HCT116 (cell line): Measurements from ENCODE around the gene CHD2. TPM values are rescaled to one million over a fixed set of nuclear protein-coding genes. Genes with fewer than 3 reads are reported as not detected.

ENCODE experiments used
- ATAC-seq: fragments of 200-7000 bp; cut with Tn5 transposase; 2 replicates; pipeline ENCODE4 v1.9.1; 2020; ENCODE audit warnings: mild to moderate bottlenecking, moderate library complexity
- BruUV-seq: library from RNA; stranded (reverse); fragments of 400-500 nt; replicated peaks from 2 replicates; lab custom pipeline; 2021; lab: Mats Ljungman, UMichigan
- CTCF ChIA-PET: fragments of 300-600 bp; sonication (Branson Sonifier 250); formaldehyde crosslinking; loops from one replicate; lab custom pipeline; 2021; ENCODE audit warnings: antibody characterized with exemption; lab: Charles Lee
- POLR2A ChIA-PET: fragments of 300-600, 350-600 bp; sonication (Branson Sonifier 250); formaldehyde crosslinking; loops from one replicate; lab custom pipeline; 2021; ENCODE audit warnings: antibody characterized with exemption; lab: Charles Lee
- RAD21 ChIA-PET, 2 experiments: fragments of 300-600 bp; sonication (Branson Sonifier 250); formaldehyde crosslinking; loops; one replicate each; lab custom pipeline; 2023; ENCODE audit warnings: low total read pairs in 2 of 2; ENCODE audit not compliant: uncharacterized antibody in 2 of 2, unreplicated experiment in 2 of 2, low non-redundant PET in 1 of 2; lab: Charles Lee
- DNase-seq: peaks from one replicate; pipeline ENCODE4 v3.0.0-alpha.2; 2010; ENCODE audit warnings: low read depth, low spot score
- H2AFZ ChIP-seq: fragments of 200-600 bp; shearing (Covaris generic), sonication (generic); 2 replicates; pipeline ENCODE4 v1.6.1; 2017; ENCODE audit warnings: low read depth, mixed run types, mixed read lengths, antibody characterized with exemption, low read length; ENCODE audit not compliant: poor library complexity, severe bottlenecking
- H3K27ac ChIP-seq: 2 replicates; pipeline ENCODE4 v1.5.1; 2012; ENCODE audit warnings: low read depth, low read length
- H3K27me3 ChIP-seq: fragments of 200-600 bp; sonication (generic); 2 replicates; pipeline ENCODE4 v1.6.1; 2016; ENCODE audit warnings: mixed run types, low read length, mixed read lengths; ENCODE audit not compliant: insufficient read depth
- H3K36me3 ChIP-seq, 2 experiments: fragments of 200-500 bp in 1 of 2; fragments of 200-600 bp in 1 of 2; sonication (Bioruptor generic) in 1 of 2; sonication (generic) in 1 of 2; 2 replicates each; pipeline versions ENCODE4 v1.5.1 to v1.6.1; 2014 to 2016; ENCODE audit warnings: low read length in 2 of 2, inconsistent platforms in 1 of 2, mixed read lengths in 1 of 2, mixed run types in 1 of 2; ENCODE audit not compliant: insufficient read depth in 2 of 2, control insufficient read depth in 1 of 2
- H3K4me1 ChIP-seq, 2 experiments: fragments of 200-600 bp in 1 of 2; sonication (generic) in 1 of 2; 2 replicates each; pipeline versions ENCODE4 v1.5.1 to v1.6.1; 2012 to 2017; ENCODE audit warnings: low read length in 2 of 2, inconsistent platforms in 1 of 2, mild to moderate bottlenecking in 1 of 2, mixed read lengths in 1 of 2, mixed run types in 1 of 2, moderate library complexity in 1 of 2; ENCODE audit not compliant: insufficient read depth in 2 of 2, control insufficient read depth in 1 of 2
- H3K4me2 ChIP-seq: fragments of 200-600 bp; sonication (generic); 2 replicates; pipeline ENCODE4 v1.6.1; 2017; ENCODE audit warnings: mixed run types, low read length, mixed read lengths
- H3K4me3 ChIP-seq, 2 experiments: fragments of 200-600 bp in 1 of 2; sonication (generic) in 1 of 2; replicated peaks in 1 of 2; 2 replicates each; pipeline ENCODE4 v1.5.1; 2011 to 2016; ENCODE audit warnings: low read length in 2 of 2, control low read depth in 1 of 2, low read depth in 1 of 2, mild to moderate bottlenecking in 1 of 2, mixed read lengths in 1 of 2, mixed run types in 1 of 2
- H3K79me2 ChIP-seq: fragments of 200-600 bp; sonication (generic); 2 replicates; pipeline ENCODE4 v1.6.1; 2017; ENCODE audit warnings: mild to moderate bottlenecking, mixed run types, low read length, moderate library complexity, mixed read lengths; ENCODE audit not compliant: insufficient read depth
- H3K9ac ChIP-seq: fragments of 200-600 bp; sonication (generic); 2 replicates; pipeline ENCODE4 v1.6.1; 2016; ENCODE audit warnings: low read length, mixed read lengths
- H3K9me2 ChIP-seq: fragments of 200-600 bp; sonication (generic), shearing (Covaris generic); 2 replicates; pipeline ENCODE4 v1.6.1; 2017; ENCODE audit warnings: mixed run types, mild to moderate bottlenecking, moderate library complexity; ENCODE audit not compliant: insufficient read depth
- H3K9me3 ChIP-seq, 2 experiments: fragments of 200-500 bp in 1 of 2; fragments of 200-600 bp in 1 of 2; sonication (Bioruptor generic) in 1 of 2; sonication (generic) in 1 of 2; 2 replicates each; pipeline ENCODE4 v1.6.1; 2014 to 2017; ENCODE audit warnings: low read length in 2 of 2, mixed read lengths in 2 of 2, inconsistent platforms in 1 of 2, low read depth in 1 of 2, mild to moderate bottlenecking in 1 of 2, mixed run types in 1 of 2, moderate library complexity in 1 of 2; ENCODE audit not compliant: control insufficient read depth in 1 of 2, insufficient read depth in 1 of 2
- H4K20me1 ChIP-seq: fragments of 200-600 bp; sonication (generic), shearing (Covaris generic); 2 replicates; pipeline ENCODE4 v1.6.1; 2017; ENCODE audit warnings: mixed run types, mild to moderate bottlenecking, moderate library complexity; ENCODE audit not compliant: insufficient read depth
- EZH2 ChIP-seq: fragments of 200-600 bp; sonication (generic); IDR thresholded peaks from 2 replicates; pipeline ENCODE4 v1.6.1; 2017; ENCODE audit warnings: antibody characterized with exemption, mixed run types
- EZH2phosphoT487 ChIP-seq: fragments of 200-600 bp; IDR thresholded peaks from 2 replicates; pipeline ENCODE4 v1.6.1; 2018; ENCODE audit warnings: antibody characterized with exemption, borderline replicate concordance
- MAX ChIP-seq: IDR thresholded peaks from 2 replicates; pipeline ENCODE4 v1.6.1; 2012
- POLR2AphosphoS5 ChIP-seq: IDR thresholded peaks from 2 replicates; pipeline ENCODE4 v1.6.1; 2011; ENCODE audit warnings: mild to moderate bottlenecking, low read depth, low read length, moderate library complexity
- SIN3A ChIP-seq: IDR thresholded peaks from 2 replicates; pipeline ENCODE4 v1.6.1; 2012; ENCODE audit warnings: low read depth
- SP1 ChIP-seq: IDR thresholded peaks from 2 replicates; pipeline ENCODE4 v1.6.1; 2012; ENCODE audit warnings: low read depth
- SRF ChIP-seq: IDR thresholded peaks from 2 replicates; pipeline ENCODE4 v1.6.1; 2012; ENCODE audit warnings: low read depth
- TCF7L2 ChIP-seq: IDR thresholded peaks from 2 replicates; pipeline ENCODE4 v1.7.0; 2011; ENCODE audit warnings: borderline replicate concordance, inconsistent platforms; ENCODE audit not compliant: insufficient read depth, insufficient read length; ENCODE audit errors: extremely low read depth
- YY1 ChIP-seq: IDR thresholded peaks from 2 replicates; pipeline ENCODE4 v1.6.1; 2011; ENCODE audit warnings: low read length, low read depth, moderate library complexity, mild to moderate bottlenecking; ENCODE audit not compliant: insufficient replicate concordance; ENCODE audit errors: extremely low read depth
- ZFX ChIP-seq: fragments of 450-650 bp; IDR thresholded peaks from 2 replicates; pipeline ENCODE4 v1.6.1; 2017
- intact Hi-C: fragments of 100-400 bp; cut with micrococcal nuclease; formaldehyde crosslinking; loops from 2 replicates; pipeline ENCODE4 v1.10.0; 2022
- total RNA-seq: library from RNA; stranded (reverse); gene quantifications from one replicate; pipeline ENCODE4 v1.2.1, GENCODE V29; 2021; ENCODE audit not compliant: unreplicated experiment
- TF ChIP-seq, protein P1 (sequence below), 3 experiments: fragments of 200-600 bp in 1 of 3; sonication (generic) in 1 of 3; IDR thresholded peaks in 2 of 3; conservative IDR thresholded peaks in 1 of 3; 2 replicates each; pipeline ENCODE4 v1.5.1; 2012 to 2017; ENCODE audit warnings: low read depth in 2 of 3, low read length in 2 of 3, antibody characterized with exemption in 1 of 3, borderline replicate concordance in 1 of 3, control low read depth in 1 of 3, mild to moderate bottlenecking in 1 of 3, mixed read lengths in 1 of 3, mixed run types in 1 of 3, moderate library complexity in 1 of 3; ENCODE audit not compliant: insufficient read depth in 1 of 3
- TF ChIP-seq, protein P2 (sequence below): IDR thresholded peaks from 2 replicates; pipeline ENCODE4 v1.6.1; 2011; ENCODE audit warnings: mild to moderate bottlenecking, low read length, moderate library complexity; ENCODE audit not compliant: insufficient replicate concordance; ENCODE audit errors: extremely low read depth

CHD2 gene
- total RNA-seq, 1 experiment from 2014 or later: 116 TPM

- H3K27ac ChIP-seq: no peak overlapping the region
- H3K9me3 ChIP-seq: no peaks in the 10 kb centered on the region
- no peak for DNase-seq
- RAD21 ChIA-PET: no interaction called here
- no TSS peak for BruUV-seq
- 0 out of 2 replicates have a peak, but pooled peaks cover 5% of the 10 kb centered on the region for H4K20me1 ChIP-seq
- TF ChIP-seq, protein P1, sequence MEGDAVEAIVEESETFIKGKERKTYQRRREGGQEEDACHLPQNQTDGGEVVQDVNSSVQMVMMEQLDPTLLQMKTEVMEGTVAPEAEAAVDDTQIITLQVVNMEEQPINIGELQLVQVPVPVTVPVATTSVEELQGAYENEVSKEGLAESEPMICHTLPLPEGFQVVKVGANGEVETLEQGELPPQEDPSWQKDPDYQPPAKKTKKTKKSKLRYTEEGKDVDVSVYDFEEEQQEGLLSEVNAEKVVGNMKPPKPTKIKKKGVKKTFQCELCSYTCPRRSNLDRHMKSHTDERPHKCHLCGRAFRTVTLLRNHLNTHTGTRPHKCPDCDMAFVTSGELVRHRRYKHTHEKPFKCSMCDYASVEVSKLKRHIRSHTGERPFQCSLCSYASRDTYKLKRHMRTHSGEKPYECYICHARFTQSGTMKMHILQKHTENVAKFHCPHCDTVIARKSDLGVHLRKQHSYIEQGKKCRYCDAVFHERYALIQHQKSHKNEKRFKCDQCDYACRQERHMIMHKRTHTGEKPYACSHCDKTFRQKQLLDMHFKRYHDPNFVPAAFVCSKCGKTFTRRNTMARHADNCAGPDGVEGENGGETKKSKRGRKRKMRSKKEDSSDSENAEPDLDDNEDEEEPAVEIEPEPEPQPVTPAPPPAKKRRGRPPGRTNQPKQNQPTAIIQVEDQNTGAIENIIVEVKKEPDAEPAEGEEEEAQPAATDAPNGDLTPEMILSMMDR (IDR thresholded peaks at IDR 0.05 in 2 of 3, conservative IDR thresholded peaks at IDR 0.05 in 1 of 3; ENCODE audit: borderline replicate concordance in 1 of 3, insufficient read depth in 1 of 3, low read depth in 2 of 3, low read length in 2 of 3): no peak
- TF ChIP-seq, all 23 proteins: peak for 0
- no peak overlapping the region for H2AFZ ChIP-seq
- H3K4me1 ChIP-seq: no peaks in the 10 kb centered on the region
- H3K27me3 ChIP-seq: no peaks in the 10 kb centered on the region
- ATAC-seq: no peak
- POLR2A ChIA-PET: no interaction called here
- intact Hi-C loops: no loop called here
- H3K4me2 ChIP-seq: no peak overlapping the region
- CTCF ChIA-PET: no interaction called here
- H3K9me2 ChIP-seq: no peaks in the 10 kb centered on the region
- H3K9ac ChIP-seq: no peak overlapping the region
- H3K36me3 ChIP-seq: peaks cover 72 to 75% of the 10 kb centered on the region in 2 experiments
- H3K79me2 ChIP-seq: peaks cover 77% of the 10 kb centered on the region
- no peak overlapping the region for H3K4me3 ChIP-seq
Observed at GRCh38 chr15:92971713-92972112, 71.6 kb downstream of the CHD2 start.

- intact Hi-C loops: no loop called here
- H3K9me3 ChIP-seq: no peaks in the 10 kb centered on the region
- H3K9me2 ChIP-seq: no peaks in the 10 kb centered on the region
- no TSS peak for BruUV-seq
- H3K27me3 ChIP-seq: no peaks in the 10 kb centered on the region
- no peak overlapping the region for H3K4me2 ChIP-seq
- H2AFZ ChIP-seq: no peak overlapping the region
- POLR2A ChIA-PET: no interaction called here
- TF ChIP-seq, protein P2, sequence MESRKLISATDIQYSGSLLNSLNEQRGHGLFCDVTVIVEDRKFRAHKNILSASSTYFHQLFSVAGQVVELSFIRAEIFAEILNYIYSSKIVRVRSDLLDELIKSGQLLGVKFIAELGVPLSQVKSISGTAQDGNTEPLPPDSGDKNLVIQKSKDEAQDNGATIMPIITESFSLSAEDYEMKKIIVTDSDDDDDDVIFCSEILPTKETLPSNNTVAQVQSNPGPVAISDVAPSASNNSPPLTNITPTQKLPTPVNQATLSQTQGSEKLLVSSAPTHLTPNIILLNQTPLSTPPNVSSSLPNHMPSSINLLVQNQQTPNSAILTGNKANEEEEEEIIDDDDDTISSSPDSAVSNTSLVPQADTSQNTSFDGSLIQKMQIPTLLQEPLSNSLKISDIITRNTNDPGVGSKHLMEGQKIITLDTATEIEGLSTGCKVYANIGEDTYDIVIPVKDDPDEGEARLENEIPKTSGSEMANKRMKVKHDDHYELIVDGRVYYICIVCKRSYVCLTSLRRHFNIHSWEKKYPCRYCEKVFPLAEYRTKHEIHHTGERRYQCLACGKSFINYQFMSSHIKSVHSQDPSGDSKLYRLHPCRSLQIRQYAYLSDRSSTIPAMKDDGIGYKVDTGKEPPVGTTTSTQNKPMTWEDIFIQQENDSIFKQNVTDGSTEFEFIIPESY: no peak
- TF ChIP-seq ZFX (no peak), YY1 (no peak), SRF (no peak), MAX (no peak), SIN3A (no peak), SP1 (no peak), TCF7L2 (no peak), POLR2AphosphoS5 (no peak), EZH2 (no peak), EZH2phosphoT487 (no peak)
- H3K27ac ChIP-seq: no peak overlapping the region
- H3K4me3 ChIP-seq: no peak overlapping the region
- H4K20me1 ChIP-seq: 0 out of 2 replicates have a peak, but pooled peaks cover 9% of the 10 kb centered on the region
- peaks cover 0 to 8% of the 10 kb centered on the region in 2 experiments; a peak in 1 of 4 replicates for H3K4me1 ChIP-seq
- ATAC-seq (no peak), DNase-seq (no peak)
- CTCF ChIA-PET: no interaction called here
- H3K36me3 ChIP-seq: peaks cover 67 to 80% of the 10 kb centered on the region in 2 experiments
- RAD21 ChIA-PET: no interaction called here
- H3K79me2 ChIP-seq: peaks cover 79% of the 10 kb centered on the region
- H3K9ac ChIP-seq: no peak overlapping the region
Observed at GRCh38 chr15:92974183-92974915, 74.2 kb downstream of the CHD2 start.
